Measurements from ENCODE around the gene PLD4. TPM values are rescaled to one million over a fixed set of nuclear protein-coding genes. Genes with fewer than 3 reads are reported as not detected.

PLD4 gene
- total RNA-seq, 4 donors from 2014 or later, result 2.4 TPM; not detected in 3

DNA sequence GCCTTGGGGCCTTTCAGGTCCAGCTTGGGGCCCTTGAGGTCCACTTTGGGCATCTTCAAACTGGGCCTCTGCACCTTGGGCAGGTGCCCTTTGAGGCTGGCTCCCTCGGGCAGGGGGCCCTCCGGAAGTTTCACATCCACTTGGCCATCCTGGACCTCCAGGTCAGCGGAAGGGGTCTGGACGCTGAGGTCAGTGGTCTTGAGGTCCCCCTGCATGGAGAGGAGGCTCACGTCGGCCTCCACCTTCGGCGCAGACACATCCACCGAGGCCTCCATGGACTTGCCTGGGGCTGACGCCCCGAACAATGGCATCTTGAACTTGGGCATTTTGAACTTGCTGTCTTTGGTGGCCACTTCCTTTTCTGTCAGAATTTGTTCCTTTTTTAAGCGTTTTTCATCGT, 28.4 kb downstream of the PLD4 start:
- Histone ChIP-seq H3K36me3 (peaks cover 0 to 49% (median 0%) of the 10 kb centered on the region in 3 donors), H3K9me3 (no peaks in the 10 kb centered on the region), H3K4me1 (no peaks in the 10 kb centered on the region), H3K27me3 (peaks cover 0 to 5% of the 10 kb centered on the region in 2 donors), H3K4me3 (no peak overlapping the region), H3K27ac (no peak overlapping the region)
- WGBS, 2 donors, result 82% methylated on average over 13 of the region's 13 CpGs
- TF ChIP-seq, protein P1, sequence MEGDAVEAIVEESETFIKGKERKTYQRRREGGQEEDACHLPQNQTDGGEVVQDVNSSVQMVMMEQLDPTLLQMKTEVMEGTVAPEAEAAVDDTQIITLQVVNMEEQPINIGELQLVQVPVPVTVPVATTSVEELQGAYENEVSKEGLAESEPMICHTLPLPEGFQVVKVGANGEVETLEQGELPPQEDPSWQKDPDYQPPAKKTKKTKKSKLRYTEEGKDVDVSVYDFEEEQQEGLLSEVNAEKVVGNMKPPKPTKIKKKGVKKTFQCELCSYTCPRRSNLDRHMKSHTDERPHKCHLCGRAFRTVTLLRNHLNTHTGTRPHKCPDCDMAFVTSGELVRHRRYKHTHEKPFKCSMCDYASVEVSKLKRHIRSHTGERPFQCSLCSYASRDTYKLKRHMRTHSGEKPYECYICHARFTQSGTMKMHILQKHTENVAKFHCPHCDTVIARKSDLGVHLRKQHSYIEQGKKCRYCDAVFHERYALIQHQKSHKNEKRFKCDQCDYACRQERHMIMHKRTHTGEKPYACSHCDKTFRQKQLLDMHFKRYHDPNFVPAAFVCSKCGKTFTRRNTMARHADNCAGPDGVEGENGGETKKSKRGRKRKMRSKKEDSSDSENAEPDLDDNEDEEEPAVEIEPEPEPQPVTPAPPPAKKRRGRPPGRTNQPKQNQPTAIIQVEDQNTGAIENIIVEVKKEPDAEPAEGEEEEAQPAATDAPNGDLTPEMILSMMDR (IDR thresholded peaks at IDR 0.05), result no peak
- TF ChIP-seq POLR2A (IDR thresholded peaks at IDR 0.05) (no peak), EP300 (IDR thresholded peaks at IDR 0.05) (no peak)
- DNase-seq (ENCODE audit: low spot score in 2 of 2), result no peak

DNA sequence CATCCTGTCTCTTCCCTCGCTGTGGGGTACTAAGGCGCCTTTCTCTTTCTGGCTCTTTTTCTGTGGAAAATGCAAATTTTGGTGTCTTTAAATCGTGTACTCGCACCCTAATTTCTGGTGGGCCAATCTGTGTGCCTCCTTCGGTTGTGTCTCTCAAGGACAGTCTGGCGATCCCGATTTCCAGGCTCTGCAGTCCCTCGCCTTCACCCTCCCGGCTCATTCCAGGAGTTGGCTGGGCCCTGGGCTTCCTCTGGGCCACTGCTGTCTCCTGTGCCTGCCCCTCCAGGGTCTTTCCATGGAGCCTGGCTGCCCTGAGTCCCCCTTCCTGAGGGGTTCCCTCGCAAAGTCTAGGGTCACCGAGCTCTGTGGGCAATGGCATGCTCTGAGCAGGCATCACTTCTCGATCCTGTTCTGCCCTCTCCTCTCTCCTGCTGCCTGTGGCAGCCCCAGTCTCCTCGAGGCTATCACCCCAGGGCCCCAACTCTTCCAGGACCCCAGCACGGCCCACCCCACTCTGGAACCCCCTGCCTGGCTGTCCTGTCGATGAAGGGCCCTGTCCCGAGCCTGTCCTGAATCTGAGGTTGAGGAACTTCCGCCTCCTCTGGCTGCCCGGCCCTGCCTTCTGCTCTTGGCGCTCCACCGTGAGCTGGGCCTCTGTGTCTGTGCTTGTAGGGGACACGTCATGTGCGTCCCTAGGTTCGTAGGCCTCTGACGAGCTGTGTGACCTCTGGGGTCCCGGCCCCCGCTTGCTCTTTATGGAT, 29.4 kb downstream of the PLD4 start:
- peaks cover 0 to 3% (median 0%) of the 10 kb centered on the region in 4 donors for H3K9me3 ChIP-seq
- H3K36me3 ChIP-seq, result peaks cover 0 to 43% (median 0%) of the 10 kb centered on the region in 3 donors
- WGBS, 2 donors, result 78 to 79% methylated on average over 21 to 25 of the region's 26 CpGs
- no peak for TF ChIP-seq POLR2A (IDR thresholded peaks at IDR 0.05)
- TF ChIP-seq, protein P1 (IDR thresholded peaks at IDR 0.05), result no peak
- no peak for TF ChIP-seq EP300 (IDR thresholded peaks at IDR 0.05)
- DNase-seq (ENCODE audit: low spot score in 2 of 2), result no peak
- no peaks in the 10 kb centered on the region for H3K4me1 ChIP-seq
- H3K4me3 ChIP-seq, result no peak overlapping the region
- H3K27me3 ChIP-seq, result peaks cover 0 to 5% of the 10 kb centered on the region in 2 donors
- no peak overlapping the region for H3K27ac ChIP-seq

DNA sequence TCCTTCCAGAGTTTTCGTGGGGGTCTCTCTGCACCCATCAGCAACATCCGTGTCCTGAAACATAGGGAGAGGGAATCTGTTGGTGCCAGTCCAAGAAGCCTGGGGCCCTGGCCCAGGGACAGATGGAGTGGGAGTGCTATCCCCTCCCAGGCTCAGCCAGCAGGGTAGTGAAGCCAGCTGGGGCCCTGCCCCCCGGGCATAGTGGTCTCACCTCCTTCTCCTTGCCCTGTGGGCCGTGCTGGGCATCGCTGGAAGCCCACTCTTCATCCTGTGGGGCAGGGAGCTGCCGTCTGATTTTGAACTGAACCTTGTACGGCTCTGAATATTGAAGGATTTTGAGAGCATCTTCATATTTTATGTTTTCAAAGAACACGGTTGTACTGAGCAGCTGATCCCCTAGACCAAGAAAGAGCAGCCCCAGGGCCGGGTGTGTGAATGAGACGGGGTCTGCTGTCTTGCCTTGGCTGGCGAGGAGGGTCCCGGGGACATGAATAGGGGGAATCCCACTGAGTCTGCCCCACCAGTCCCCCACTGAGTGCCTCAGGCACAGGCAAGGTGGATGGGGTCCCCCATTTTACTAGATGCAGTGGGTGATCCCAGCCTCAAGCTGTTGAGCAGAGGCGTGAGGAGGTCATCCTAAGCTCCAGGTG, 30.2 kb downstream of the PLD4 start:
- 76 to 78% methylated on average over 13 of the region's 13 CpGs for WGBS, 2 donors

DNA sequence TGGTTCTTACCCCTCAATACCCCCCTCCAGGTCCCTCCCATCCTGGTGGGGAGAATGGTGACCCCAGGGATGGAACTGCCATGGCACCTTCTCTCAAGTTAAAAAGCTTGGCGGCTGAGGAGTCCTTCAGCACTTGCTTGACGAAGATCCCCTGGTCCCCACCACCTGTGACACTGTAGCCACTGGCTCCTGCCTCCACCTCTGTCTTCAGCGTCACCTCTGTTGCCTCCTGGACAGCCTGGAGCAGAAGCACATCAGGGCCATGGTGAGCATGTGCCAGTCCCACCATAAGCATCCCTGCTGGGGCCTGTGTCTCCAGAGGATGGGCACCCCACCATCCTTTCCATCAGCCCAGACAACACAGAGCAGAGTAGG, 30.7 kb downstream of the PLD4 start:
- Histone ChIP-seq H3K4me3 (no peak overlapping the region), H3K36me3 (peaks cover 0 to 38% (median 0%) of the 10 kb centered on the region in 3 donors), H3K27ac (no peak overlapping the region), H3K9me3 (peaks cover 0 to 3% (median 0%) of the 10 kb centered on the region in 4 donors), H3K27me3 (peaks cover 0 to 5% of the 10 kb centered on the region in 2 donors), H3K4me1 (no peaks in the 10 kb centered on the region)
- no peak for DNase-seq (ENCODE audit: low spot score in 2 of 2)
- TF ChIP-seq, protein P1 (IDR thresholded peaks at IDR 0.05), result no peak
- no peak for TF ChIP-seq EP300 (IDR thresholded peaks at IDR 0.05)
- TF ChIP-seq POLR2A (IDR thresholded peaks at IDR 0.05), result no peak
- 86 to 90% methylated on average over 2 to 3 of the region's 3 CpGs for WGBS, 2 donors

More for the DNA sequence above, 30.2 kb downstream of the PLD4 start:
- Histone ChIP-seq H3K27me3 (peaks cover 0 to 5% of the 10 kb centered on the region in 2 donors), H3K27ac (no peak overlapping the region), H3K9me3 (peaks cover 0 to 3% (median 0%) of the 10 kb centered on the region in 4 donors), H3K4me1 (no peaks in the 10 kb centered on the region), H3K36me3 (peaks cover 0 to 43% (median 0%) of the 10 kb centered on the region in 3 donors), H3K4me3 (no peak overlapping the region)
- DNase-seq (ENCODE audit: low spot score in 2 of 2), result no peak
- TF ChIP-seq, protein P1 (IDR thresholded peaks at IDR 0.05), result no peak
- TF ChIP-seq POLR2A (IDR thresholded peaks at IDR 0.05), result no peak
- TF ChIP-seq EP300 (IDR thresholded peaks at IDR 0.05), result no peak
